ENCODE data around the gene LRCH3.

DNA sequence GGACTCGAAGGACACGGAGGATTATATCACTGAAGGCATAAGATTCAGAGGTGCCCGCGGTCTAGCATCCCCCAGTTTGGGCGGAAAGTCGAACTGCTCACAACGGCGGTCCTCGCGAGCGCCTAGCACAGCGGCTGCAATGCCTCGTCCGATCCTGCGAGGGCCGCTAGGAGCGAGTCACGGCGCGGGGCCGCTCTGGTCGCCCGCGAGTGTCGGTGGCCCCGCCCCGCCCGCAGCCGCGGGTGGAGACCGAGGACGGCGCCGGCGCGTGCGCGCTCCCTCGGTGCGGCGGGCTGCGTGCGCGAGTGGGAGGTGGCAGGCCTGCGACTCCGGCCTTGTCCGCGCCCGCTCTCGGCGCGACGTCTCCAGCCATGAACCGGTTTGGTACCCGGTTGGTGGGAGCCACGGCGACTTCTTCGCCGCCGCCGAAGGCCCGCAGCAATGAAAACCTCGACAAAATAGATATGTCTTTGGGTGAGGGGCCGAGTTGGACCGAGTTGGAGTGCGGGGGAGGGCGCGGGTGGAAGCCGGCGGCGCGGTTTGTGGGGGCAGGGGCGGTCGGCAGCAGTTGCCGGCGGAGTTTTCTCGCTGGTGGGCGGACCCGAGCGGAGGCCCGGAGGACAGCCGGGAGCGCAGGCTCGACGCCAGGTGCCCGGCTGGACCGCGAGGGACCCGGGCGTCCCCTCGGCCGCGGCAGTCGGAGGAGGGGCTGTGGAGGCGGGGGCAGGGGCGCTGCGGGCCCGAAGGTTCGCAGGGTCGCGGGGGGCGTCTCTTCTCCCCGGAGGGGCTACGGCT, 41.3 kb upstream of the LRCH3 start, which contains the start of gene FYTTD1:
- TF ChIP-seq, protein P1, sequence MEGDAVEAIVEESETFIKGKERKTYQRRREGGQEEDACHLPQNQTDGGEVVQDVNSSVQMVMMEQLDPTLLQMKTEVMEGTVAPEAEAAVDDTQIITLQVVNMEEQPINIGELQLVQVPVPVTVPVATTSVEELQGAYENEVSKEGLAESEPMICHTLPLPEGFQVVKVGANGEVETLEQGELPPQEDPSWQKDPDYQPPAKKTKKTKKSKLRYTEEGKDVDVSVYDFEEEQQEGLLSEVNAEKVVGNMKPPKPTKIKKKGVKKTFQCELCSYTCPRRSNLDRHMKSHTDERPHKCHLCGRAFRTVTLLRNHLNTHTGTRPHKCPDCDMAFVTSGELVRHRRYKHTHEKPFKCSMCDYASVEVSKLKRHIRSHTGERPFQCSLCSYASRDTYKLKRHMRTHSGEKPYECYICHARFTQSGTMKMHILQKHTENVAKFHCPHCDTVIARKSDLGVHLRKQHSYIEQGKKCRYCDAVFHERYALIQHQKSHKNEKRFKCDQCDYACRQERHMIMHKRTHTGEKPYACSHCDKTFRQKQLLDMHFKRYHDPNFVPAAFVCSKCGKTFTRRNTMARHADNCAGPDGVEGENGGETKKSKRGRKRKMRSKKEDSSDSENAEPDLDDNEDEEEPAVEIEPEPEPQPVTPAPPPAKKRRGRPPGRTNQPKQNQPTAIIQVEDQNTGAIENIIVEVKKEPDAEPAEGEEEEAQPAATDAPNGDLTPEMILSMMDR (IDR thresholded peaks at IDR 0.05; ENCODE audit: low read length), result peak; percentile 50
- TF ChIP-seq EZH2 (optimal IDR thresholded peaks at IDR 0.05; ENCODE audit: low read depth, low read length) (no peak), EZH2phosphoT487 (IDR thresholded peaks at IDR 0.05; ENCODE audit: low read length) (no peak)
